ENCODE results near the gene PROX1.

PROX1 gene

GRCh38 chr1:214003233-214003632 is 15.5 kb downstream of the PROX1 start:
- Histone ChIP-seq H3K9me3 (ENCODE audit: control insufficient read depth, insufficient read depth, low read length) (no peaks in the 10 kb centered on the region), H3K79me2 (ENCODE audit: control insufficient read depth, low read length) (no peaks in the 10 kb centered on the region), H3F3A (ENCODE audit: control insufficient read depth, insufficient read depth) (no peaks in the 10 kb centered on the region), H3K27ac (ENCODE audit: low read depth, low read length) (no peak overlapping the region), H3K9me2 (replicated peaks; ENCODE audit: control insufficient read depth, low read length) (no peaks in the 10 kb centered on the region), H3K36me3 (ENCODE audit: control insufficient read depth, low read length) (peaks cover 9% of the 10 kb centered on the region), H4K20me1 (ENCODE audit: control insufficient read depth, insufficient read depth, low read depth, low read length) (no peaks in the 10 kb centered on the region), H3K4me3 (ENCODE audit: low read length) (no peak overlapping the region), H3K4me2 (ENCODE audit: low read length) (no peak overlapping the region), H3K27me3 (ENCODE audit: control insufficient read depth, low read length) (no peaks in the 10 kb centered on the region), H3K4me1 (ENCODE audit: control insufficient read depth, low read length) (no peaks in the 10 kb centered on the region)
- TF ChIP-seq EZH2phosphoT487 (IDR thresholded peaks at IDR 0.05; ENCODE audit: borderline replicate concordance, low read length) (no peak), CTCF (IDR thresholded peaks at IDR 0.05; ENCODE audit: low read depth, low read length, poor library complexity, severe bottlenecking) (no peak)

GRCh38 chr1:214004014-214004413 is 16.2 kb downstream of the PROX1 start:
- Histone ChIP-seq H4K20me1 (ENCODE audit: control insufficient read depth, insufficient read depth, low read depth, low read length) (no peaks in the 10 kb centered on the region), H3K36me3 (ENCODE audit: control insufficient read depth, low read length) (peaks cover 6% of the 10 kb centered on the region), H3K79me2 (ENCODE audit: control insufficient read depth, low read length) (no peaks in the 10 kb centered on the region), H3K4me2 (ENCODE audit: low read length) (no peak overlapping the region), H3K27me3 (ENCODE audit: control insufficient read depth, low read length) (no peaks in the 10 kb centered on the region), H3K9me2 (replicated peaks; ENCODE audit: control insufficient read depth, low read length) (no peaks in the 10 kb centered on the region), H3K9me3 (ENCODE audit: control insufficient read depth, insufficient read depth, low read length) (no peaks in the 10 kb centered on the region), H3K4me1 (ENCODE audit: control insufficient read depth, low read length) (no peaks in the 10 kb centered on the region), H3F3A (ENCODE audit: control insufficient read depth, insufficient read depth) (no peaks in the 10 kb centered on the region), H3K4me3 (ENCODE audit: low read length) (no peak overlapping the region), H3K27ac (ENCODE audit: low read depth, low read length) (no peak overlapping the region)
- TF ChIP-seq CTCF (IDR thresholded peaks at IDR 0.05; ENCODE audit: low read depth, low read length, poor library complexity, severe bottlenecking) (no peak), EZH2phosphoT487 (IDR thresholded peaks at IDR 0.05; ENCODE audit: borderline replicate concordance, low read length) (no peak)

GRCh38 chr1:214004795-214005194 is 17.0 kb downstream of the PROX1 start:
- Histone ChIP-seq H3K4me2 (ENCODE audit: low read length) (no peak overlapping the region), H4K20me1 (ENCODE audit: control insufficient read depth, insufficient read depth, low read depth, low read length) (no peaks in the 10 kb centered on the region), H3K79me2 (ENCODE audit: control insufficient read depth, low read length) (no peaks in the 10 kb centered on the region), H3K4me1 (ENCODE audit: control insufficient read depth, low read length) (no peaks in the 10 kb centered on the region), H3K36me3 (ENCODE audit: control insufficient read depth, low read length) (peaks cover 6% of the 10 kb centered on the region), H3K4me3 (ENCODE audit: low read length) (no peak overlapping the region), H3K9me3 (ENCODE audit: control insufficient read depth, insufficient read depth, low read length) (no peaks in the 10 kb centered on the region), H3K27me3 (ENCODE audit: control insufficient read depth, low read length) (no peaks in the 10 kb centered on the region), H3K9me2 (replicated peaks; ENCODE audit: control insufficient read depth, low read length) (no peaks in the 10 kb centered on the region), H3K27ac (ENCODE audit: low read depth, low read length) (no peak overlapping the region), H3F3A (ENCODE audit: control insufficient read depth, insufficient read depth) (no peaks in the 10 kb centered on the region)
- TF ChIP-seq EZH2phosphoT487 (IDR thresholded peaks at IDR 0.05; ENCODE audit: borderline replicate concordance, low read length) (no peak), CTCF (IDR thresholded peaks at IDR 0.05; ENCODE audit: low read depth, low read length, poor library complexity, severe bottlenecking) (no peak)

- no peaks in the 10 kb centered on the region for H4K20me1 ChIP-seq (ENCODE audit: control insufficient read depth, insufficient read depth, low read depth, low read length)
- no peak overlapping the region for H3K4me3 ChIP-seq (ENCODE audit: low read length)
- H3K4me2 ChIP-seq (ENCODE audit: low read length) = no peak overlapping the region
- H3K9me2 ChIP-seq (replicated peaks; ENCODE audit: control insufficient read depth, low read length) = no peaks in the 10 kb centered on the region
- H3K27ac ChIP-seq (ENCODE audit: low read depth, low read length) = no peak overlapping the region
- no peaks in the 10 kb centered on the region for H3K27me3 ChIP-seq (ENCODE audit: control insufficient read depth, low read length)
- H3K36me3 ChIP-seq (ENCODE audit: control insufficient read depth, low read length) = peaks cover 6% of the 10 kb centered on the region; the same call in 1 of the 2 replicates
- H3K79me2 ChIP-seq (ENCODE audit: control insufficient read depth, low read length) = no peaks in the 10 kb centered on the region
- H3K4me1 ChIP-seq (ENCODE audit: control insufficient read depth, low read length) = no peaks in the 10 kb centered on the region
- no peaks in the 10 kb centered on the region for H3K9me3 ChIP-seq (ENCODE audit: control insufficient read depth, insufficient read depth, low read length)
- no peaks in the 10 kb centered on the region for H3F3A ChIP-seq (ENCODE audit: control insufficient read depth, insufficient read depth)
- TF ChIP-seq EZH2phosphoT487 (IDR thresholded peaks at IDR 0.05; ENCODE audit: borderline replicate concordance, low read length) = no peak
- no peak for TF ChIP-seq CTCF (IDR thresholded peaks at IDR 0.05; ENCODE audit: low read depth, low read length, poor library complexity, severe bottlenecking)
These were observed 17.9 kb downstream of the PROX1 start for GRCh38 chr1:214005708-214006107.

Measured in DOHH2 (cell line).